Nephron progenitor cell (in vitro differentiated cells): ENCODE results near the gene EPS8L1.
A peak's percentile ranks its signal among the peaks of the same experiment; 100 is the strongest.
"Not testable (repeated sequence)": the region's sequence is repeated elsewhere in the genome, so short reads cannot be mapped to it uniquely, and the experiment has no call there.

Source experiments
- DNase-seq: peaks from one replicate; pipeline ENCODE4 v3.0.0; 2021
- H3K27ac Mint-ChIP-seq: 2 replicates; pipeline ENCODE4 v1.8.0; 2021; ENCODE audit warnings: mild to moderate bottlenecking, moderate library complexity, mixed read lengths
- H3K27me3 Mint-ChIP-seq: 2 replicates; pipeline ENCODE4 v1.8.0; 2021; ENCODE audit warnings: mild to moderate bottlenecking, low read depth, mixed read lengths; ENCODE audit not compliant: poor library complexity
- H3K36me3 Mint-ChIP-seq: 2 replicates; pipeline ENCODE4 v1.8.0; 2021; ENCODE audit warnings: low read depth, mixed read lengths
- H3K4me1 Mint-ChIP-seq: 2 replicates; pipeline ENCODE4 v1.8.0; 2021; ENCODE audit warnings: mixed read lengths
- H3K4me3 Mint-ChIP-seq: 2 replicates; pipeline ENCODE4 v1.8.0; 2021; ENCODE audit warnings: mild to moderate bottlenecking, moderate library complexity, mixed read lengths
- H3K9me3 Mint-ChIP-seq: 2 replicates; pipeline ENCODE4 v1.8.0; 2021; ENCODE audit warnings: mild to moderate bottlenecking, moderate library complexity, mixed read lengths
- TF ChIP-seq, protein P1 (sequence below): fragments of 200-600 bp; sonication (generic); IDR thresholded peaks from 2 replicates; pipeline ENCODE4 v1.5.0; 2021; ENCODE audit warnings: antibody characterized with exemption

EPS8L1 gene

GRCh38 chr19:55062735-55063491 is 12.8 kb upstream of the EPS8L1 start, which contains the start of gene RDH13:
Gene RDH13, minus strand, starts transcription at chr19:55063148. Its CDS starts 116 bp downstream, at chr19:55063032.
- H3K9me3 Mint-ChIP-seq: no peaks in the 10 kb centered on the region
- H3K27me3 Mint-ChIP-seq: peaks cover 53% of the 10 kb centered on the region
- H3K36me3 Mint-ChIP-seq: peaks cover 14% of the 10 kb centered on the region
- no peak within 1 kb of the TSS for H3K27ac Mint-ChIP-seq
- peak within 1 kb of the TSS; percentile 87 for H3K4me3 Mint-ChIP-seq
- H3K4me1 Mint-ChIP-seq: peaks cover 11% of the 10 kb centered on the region
- DNase-seq: peak; percentile 100
- TF ChIP-seq, protein P1, sequence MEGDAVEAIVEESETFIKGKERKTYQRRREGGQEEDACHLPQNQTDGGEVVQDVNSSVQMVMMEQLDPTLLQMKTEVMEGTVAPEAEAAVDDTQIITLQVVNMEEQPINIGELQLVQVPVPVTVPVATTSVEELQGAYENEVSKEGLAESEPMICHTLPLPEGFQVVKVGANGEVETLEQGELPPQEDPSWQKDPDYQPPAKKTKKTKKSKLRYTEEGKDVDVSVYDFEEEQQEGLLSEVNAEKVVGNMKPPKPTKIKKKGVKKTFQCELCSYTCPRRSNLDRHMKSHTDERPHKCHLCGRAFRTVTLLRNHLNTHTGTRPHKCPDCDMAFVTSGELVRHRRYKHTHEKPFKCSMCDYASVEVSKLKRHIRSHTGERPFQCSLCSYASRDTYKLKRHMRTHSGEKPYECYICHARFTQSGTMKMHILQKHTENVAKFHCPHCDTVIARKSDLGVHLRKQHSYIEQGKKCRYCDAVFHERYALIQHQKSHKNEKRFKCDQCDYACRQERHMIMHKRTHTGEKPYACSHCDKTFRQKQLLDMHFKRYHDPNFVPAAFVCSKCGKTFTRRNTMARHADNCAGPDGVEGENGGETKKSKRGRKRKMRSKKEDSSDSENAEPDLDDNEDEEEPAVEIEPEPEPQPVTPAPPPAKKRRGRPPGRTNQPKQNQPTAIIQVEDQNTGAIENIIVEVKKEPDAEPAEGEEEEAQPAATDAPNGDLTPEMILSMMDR: no peak

DNA sequence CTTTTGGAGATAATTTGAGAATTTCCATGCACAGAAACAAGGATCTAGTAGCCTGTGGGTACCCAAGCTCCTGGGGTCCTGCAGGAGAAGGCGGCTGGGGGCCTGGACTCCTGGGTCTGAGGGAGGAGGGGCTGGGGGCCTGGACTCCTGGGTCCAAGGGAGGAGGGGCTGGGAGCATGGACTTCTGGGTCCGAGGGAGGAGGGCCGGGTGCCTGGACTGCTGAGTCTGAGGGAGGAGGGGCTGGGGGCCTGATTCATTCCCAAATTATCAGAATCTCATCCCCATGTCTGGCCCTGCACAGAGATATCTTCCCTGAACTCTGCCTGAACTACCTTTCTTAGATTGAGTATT is 12.2 kb upstream of the EPS8L1 start:
- TF ChIP-seq, protein P1: no peak
- no peak for DNase-seq
- Mint-ChIP-seq H3K9me3 (no peaks in the 10 kb centered on the region), H3K36me3 (peaks cover 10% of the 10 kb centered on the region), H3K27me3 (peaks cover 58% of the 10 kb centered on the region), H3K27ac (no peak overlapping the region), H3K4me1 (peaks cover 11% of the 10 kb centered on the region), H3K4me3 (peak overlapping the region; percentile 87)

DNA sequence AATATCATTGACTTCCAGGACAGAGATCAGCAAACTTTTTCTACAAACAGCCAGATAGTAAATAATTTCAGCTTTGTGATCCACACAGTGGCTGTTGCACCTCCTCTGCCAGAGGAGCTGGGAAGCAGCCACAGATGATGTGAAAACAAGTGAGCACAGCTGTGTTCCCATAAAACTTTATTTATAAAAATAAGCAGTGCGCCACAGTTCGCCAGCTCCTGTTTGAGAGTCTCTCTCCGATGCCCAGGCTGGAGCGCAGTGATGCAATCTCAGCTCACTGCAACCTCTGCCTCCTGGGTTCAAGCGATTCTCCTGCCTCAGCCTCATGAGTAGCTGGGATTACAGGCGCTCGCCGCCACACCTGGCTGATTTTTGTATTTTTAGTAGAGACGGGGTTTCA is 10.2 kb upstream of the EPS8L1 start:
- Mint-ChIP-seq H3K27me3 (peaks cover 74% of the 10 kb centered on the region), H3K4me1 (peaks cover 17% of the 10 kb centered on the region)
- not testable (repeated sequence) for H3K36me3 Mint-ChIP-seq, DNase-seq, H3K9me3 Mint-ChIP-seq, H3K27ac Mint-ChIP-seq, H3K4me3 Mint-ChIP-seq

- H3K36me3 Mint-ChIP-seq: no peaks in the 10 kb centered on the region
- peaks cover 17% of the 10 kb centered on the region for H3K4me1 Mint-ChIP-seq
- DNase-seq: peak; percentile 44
- no peak overlapping the region for H3K27ac Mint-ChIP-seq
- no peak overlapping the region for H3K4me3 Mint-ChIP-seq
- no peaks in the 10 kb centered on the region for H3K9me3 Mint-ChIP-seq
- peaks cover 81% of the 10 kb centered on the region for H3K27me3 Mint-ChIP-seq
- TF ChIP-seq, protein P1: no peak
Observed at GRCh38 chr19:55066107-55066709, 9.5 kb upstream of the EPS8L1 start.

- H3K4me1 Mint-ChIP-seq: peaks cover 10% of the 10 kb centered on the region
- H3K27me3 Mint-ChIP-seq: peaks cover 97% of the 10 kb centered on the region
- no peak overlapping the region for H3K4me3 Mint-ChIP-seq
- H3K9me3 Mint-ChIP-seq: no peaks in the 10 kb centered on the region
- H3K36me3 Mint-ChIP-seq: no peaks in the 10 kb centered on the region
- TF ChIP-seq, protein P1: no peak
- H3K27ac Mint-ChIP-seq: no peak overlapping the region
- no peak for DNase-seq
Observed at GRCh38 chr19:55067869-55068268, 7.8 kb upstream of the EPS8L1 start.

GRCh38 chr19:55068950-55069864 is 6.5 kb upstream of the EPS8L1 start:
- H3K27me3 Mint-ChIP-seq: peaks cover 98% of the 10 kb centered on the region
- DNase-seq: peak; percentile 33
- peaks cover 4% of the 10 kb centered on the region for H3K9me3 Mint-ChIP-seq
- TF ChIP-seq, protein P1: no peak
- peak overlapping the region; percentile 70 for H3K4me3 Mint-ChIP-seq
- H3K4me1 Mint-ChIP-seq: peaks cover 10% of the 10 kb centered on the region
- H3K27ac Mint-ChIP-seq: no peak overlapping the region
- H3K36me3 Mint-ChIP-seq: no peaks in the 10 kb centered on the region
